Suprapubic skin (tissue), 4 donors: Measurements from ENCODE around the gene CCDC102B.

ENCODE experiments used
- POLR2A ChIP-seq, 2 donors: fragments of 450-650 bp; IDR thresholded peaks; one replicate each; pipeline ENCODE4 v1.6.1; 2017; ENCODE audit warnings: antibody characterized with exemption in 2 of 2, mild to moderate bottlenecking in 2 of 2, moderate library complexity in 2 of 2
- POLR2AphosphoS5 ChIP-seq, 3 donors: sonication (generic); formaldehyde crosslinking; IDR thresholded peaks; one replicate each; pipeline ENCODE4 v1.6.1; 2017; ENCODE audit warnings: antibody characterized with exemption in 3 of 3
- TF ChIP-seq, protein P1 (sequence below), 2 donors: fragments of 200-600 bp in 1 of 2; fragments of 450-650 bp in 1 of 2; sonication (generic) in 1 of 2; IDR thresholded peaks; one replicate each; pipeline ENCODE4 v1.5.1; 2016 to 2019; ENCODE audit warnings: antibody characterized with exemption in 2 of 2, mild to moderate bottlenecking in 1 of 2, moderate library complexity in 1 of 2

DNA sequence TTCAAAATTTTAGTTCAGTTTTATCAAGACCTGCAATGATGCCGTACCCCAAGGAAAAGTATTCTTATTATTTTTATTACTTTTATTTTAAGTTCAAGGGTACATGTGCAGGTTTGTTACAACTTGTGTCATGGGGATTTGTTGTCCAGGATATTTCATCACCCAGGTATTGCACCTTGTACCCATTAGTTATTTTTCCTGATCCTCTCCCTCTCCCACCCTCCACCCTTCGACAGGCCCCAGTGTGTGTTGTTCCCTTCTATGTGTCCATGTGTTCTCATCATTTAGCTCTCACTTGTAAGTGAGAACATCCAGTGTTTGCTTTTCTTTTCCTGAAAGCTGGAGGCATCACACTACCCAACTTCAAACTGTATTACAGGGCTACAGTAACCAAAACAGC is 122.0 kb downstream of the CCDC102B start:
- TF ChIP-seq, protein P1, sequence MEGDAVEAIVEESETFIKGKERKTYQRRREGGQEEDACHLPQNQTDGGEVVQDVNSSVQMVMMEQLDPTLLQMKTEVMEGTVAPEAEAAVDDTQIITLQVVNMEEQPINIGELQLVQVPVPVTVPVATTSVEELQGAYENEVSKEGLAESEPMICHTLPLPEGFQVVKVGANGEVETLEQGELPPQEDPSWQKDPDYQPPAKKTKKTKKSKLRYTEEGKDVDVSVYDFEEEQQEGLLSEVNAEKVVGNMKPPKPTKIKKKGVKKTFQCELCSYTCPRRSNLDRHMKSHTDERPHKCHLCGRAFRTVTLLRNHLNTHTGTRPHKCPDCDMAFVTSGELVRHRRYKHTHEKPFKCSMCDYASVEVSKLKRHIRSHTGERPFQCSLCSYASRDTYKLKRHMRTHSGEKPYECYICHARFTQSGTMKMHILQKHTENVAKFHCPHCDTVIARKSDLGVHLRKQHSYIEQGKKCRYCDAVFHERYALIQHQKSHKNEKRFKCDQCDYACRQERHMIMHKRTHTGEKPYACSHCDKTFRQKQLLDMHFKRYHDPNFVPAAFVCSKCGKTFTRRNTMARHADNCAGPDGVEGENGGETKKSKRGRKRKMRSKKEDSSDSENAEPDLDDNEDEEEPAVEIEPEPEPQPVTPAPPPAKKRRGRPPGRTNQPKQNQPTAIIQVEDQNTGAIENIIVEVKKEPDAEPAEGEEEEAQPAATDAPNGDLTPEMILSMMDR (IDR thresholded peaks at IDR 0.05): no peak
- TF ChIP-seq POLR2AphosphoS5 (IDR thresholded peaks at IDR 0.05) (no peak), POLR2A (IDR thresholded peaks at IDR 0.05) (no peak)
